ENCODE measurements around the gene SLC16A12. TPM values are rescaled to one million over a fixed set of nuclear protein-coding genes. Genes with fewer than 3 reads are reported as not detected.

The SLC16A12 gene
- total and polyA plus RNA-seq, 2 of the 8 experiments (the other 6 are each of a cell fraction or from before 2014, with no cell fraction given): 1.6 to 1.9 TPM

DNA sequence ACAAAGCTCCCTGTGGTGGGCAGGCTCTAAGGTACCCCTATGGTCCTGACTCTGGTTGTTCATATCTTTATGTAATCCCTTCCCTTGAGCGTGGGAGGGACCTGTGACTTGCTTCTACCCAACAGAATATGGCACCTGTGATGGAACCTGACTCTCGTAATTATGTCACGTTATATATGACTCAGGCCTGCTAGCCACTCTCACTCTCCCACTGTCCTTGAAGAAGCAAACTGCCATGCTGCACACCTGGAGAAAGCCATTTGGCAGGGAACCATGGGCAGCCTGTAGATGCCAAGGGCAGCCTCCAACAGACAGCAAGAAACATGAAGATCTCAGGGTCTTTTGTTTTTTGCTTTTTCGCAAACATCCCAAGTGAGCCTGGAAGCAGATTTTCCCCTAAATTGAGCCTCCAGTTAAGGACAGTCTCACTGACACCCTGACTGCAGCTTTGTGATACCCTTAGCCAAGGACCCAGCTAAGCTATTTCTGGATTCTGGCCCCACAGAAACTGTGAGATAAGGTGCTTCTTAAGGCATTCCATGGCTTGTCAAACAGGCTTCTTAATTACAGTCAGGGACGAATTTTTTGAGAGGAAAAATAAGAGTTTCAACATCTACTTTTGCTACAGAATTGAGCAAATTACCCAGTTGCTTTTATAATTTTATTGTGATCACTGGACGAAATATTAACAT lies 71.4 kb downstream of the SLC16A12 start (continued):
- no peak for TF ChIP-seq ZNF274 (IDR thresholded peaks at IDR 0.05; ENCODE audit: borderline replicate concordance, extremely low read depth, low read length)
- no peak for TF ChIP-seq SP1 (IDR thresholded peaks at IDR 0.05; ENCODE audit: low read depth, low read length)
- no peak for TF ChIP-seq MAFK (IDR thresholded peaks at IDR 0.05; ENCODE audit: low read depth, low read length)
- TF ChIP-seq POLR2AphosphoS5 (IDR thresholded peaks at IDR 0.05; ENCODE audit: low read depth, low read length): no peak
- no peak for TF ChIP-seq SP2 (IDR thresholded peaks at IDR 0.05; ENCODE audit: low read length)
- TF ChIP-seq KDM1A (IDR thresholded peaks at IDR 0.05; ENCODE audit: borderline replicate concordance, low read length): no peak
- TF ChIP-seq SUZ12 (IDR thresholded peaks at IDR 0.05; ENCODE audit: low read length): no peak
- no peak for TF ChIP-seq BRCA1 (IDR thresholded peaks at IDR 0.05; ENCODE audit: low read depth, low read length)
- no peak for TF ChIP-seq ASH2L (IDR thresholded peaks at IDR 0.05; ENCODE audit: low read length)
- TF ChIP-seq SP4 (IDR thresholded peaks at IDR 0.05; ENCODE audit: low read length): no peak

Data from H1 (cell line).